ENCODE measurements around the gene RAB2B.

RAB2B gene

DNA sequence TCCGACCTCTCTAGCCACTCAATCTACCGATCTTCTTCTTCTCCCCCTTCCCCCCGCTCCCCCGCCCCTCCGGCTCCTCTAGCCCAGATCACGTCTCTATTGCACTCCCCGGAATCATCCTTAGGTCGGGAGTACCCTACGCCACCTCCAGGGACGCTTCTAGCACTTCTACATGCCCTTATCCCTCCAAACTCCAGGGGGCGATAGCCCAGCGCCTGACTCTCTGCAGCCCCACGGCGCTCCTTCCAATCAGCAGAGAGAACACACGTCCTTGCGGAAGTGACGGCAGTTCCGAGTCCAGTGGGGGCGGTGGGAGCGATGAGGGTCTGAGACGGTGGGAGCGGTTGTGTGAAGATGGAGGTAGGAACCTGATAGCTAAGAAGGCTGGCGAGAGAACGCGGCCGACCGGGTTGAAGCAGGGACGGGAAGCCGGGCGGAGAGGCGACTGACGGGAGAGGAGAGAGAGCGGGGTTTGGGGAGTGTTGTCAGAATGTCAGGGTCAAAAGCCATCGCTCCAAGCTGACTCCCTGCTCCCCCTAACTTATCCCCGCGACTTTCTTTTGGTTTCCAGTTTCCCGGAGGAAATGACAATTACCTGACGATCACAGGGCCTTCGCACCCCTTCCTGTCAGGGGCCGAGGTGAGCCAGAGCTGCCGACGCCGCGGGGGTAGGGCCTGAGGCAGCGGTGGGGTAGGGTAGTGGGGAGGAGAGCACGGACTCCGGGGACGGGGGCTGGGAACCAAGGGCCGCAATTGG lies at the start of gene RAB2B, which contains the start of gene TOX4:
RAB2B (minus strand) TSS at position 35 of the 757 bp plus-strand sequence. CDS start 87 bp downstream, outside the sequence.
TOX4 (plus strand) TSS at position 271 of the 757 bp plus-strand sequence; CDS start at position 355, 84 bp downstream.
- peak; percentile 97 for DNase-seq

DNA sequence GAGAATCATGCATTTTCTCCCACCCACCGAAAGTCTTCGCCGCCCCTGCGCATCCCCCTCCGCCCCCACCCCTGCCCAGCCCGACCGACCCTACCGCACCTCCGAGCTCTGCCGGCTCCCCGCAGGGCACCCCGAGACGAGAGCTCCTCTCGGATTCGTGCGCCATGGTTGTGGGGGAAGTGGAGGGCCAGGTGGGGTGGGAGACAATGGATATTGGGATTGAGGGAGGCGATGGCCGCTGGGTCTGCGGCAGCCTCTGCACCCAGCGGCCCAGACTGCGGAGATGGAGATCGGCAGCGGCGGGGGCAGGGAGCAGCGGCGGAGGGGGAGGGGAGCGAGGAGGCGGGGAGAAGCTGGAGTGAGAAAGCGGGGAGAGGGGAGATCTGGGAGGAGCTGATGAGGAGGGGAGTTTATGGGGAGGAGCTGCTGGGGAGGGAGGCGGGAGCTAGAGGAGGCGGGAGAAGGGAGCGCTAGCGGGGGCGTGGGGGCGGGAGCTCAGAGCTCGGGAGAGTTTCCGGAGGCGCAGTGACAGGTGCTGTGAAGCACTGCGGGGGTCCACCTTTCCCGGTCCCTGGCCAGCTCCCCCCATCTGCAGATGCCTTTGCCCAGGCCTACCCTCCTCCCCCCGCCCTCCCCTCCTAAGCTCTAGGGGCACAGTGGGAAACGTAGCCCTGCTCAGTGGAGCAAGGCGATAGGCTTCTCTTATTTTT lies 49.4 kb upstream of the RAB2B start, which contains the start of gene SALL2:
SALL2 (minus strand) TSS at position 385 of the 710 bp plus-strand sequence; CDS start at position 166, 219 bp downstream.
- DNase-seq: peak; percentile 56

DNA sequence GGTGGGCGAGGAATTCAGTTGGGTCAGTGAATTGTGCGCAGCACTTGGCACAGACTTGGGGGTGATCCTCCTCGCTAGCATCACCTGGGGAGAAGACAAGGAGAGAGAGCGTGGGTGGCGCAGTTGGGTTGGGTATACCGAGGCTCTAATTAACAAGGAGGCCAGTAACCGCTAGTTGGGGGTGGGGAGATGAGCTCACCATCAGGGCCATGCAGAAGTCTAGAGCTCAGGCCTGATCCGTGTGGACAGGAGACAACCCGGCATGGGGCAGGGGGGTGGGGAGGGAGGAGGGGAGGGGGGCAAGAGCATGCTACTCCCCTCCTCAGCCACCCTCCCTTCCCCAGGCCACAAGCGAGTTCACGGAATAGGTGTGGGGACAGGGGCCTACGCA lies 48.8 kb upstream of the RAB2B start:
- DNase-seq: no peak

DNA sequence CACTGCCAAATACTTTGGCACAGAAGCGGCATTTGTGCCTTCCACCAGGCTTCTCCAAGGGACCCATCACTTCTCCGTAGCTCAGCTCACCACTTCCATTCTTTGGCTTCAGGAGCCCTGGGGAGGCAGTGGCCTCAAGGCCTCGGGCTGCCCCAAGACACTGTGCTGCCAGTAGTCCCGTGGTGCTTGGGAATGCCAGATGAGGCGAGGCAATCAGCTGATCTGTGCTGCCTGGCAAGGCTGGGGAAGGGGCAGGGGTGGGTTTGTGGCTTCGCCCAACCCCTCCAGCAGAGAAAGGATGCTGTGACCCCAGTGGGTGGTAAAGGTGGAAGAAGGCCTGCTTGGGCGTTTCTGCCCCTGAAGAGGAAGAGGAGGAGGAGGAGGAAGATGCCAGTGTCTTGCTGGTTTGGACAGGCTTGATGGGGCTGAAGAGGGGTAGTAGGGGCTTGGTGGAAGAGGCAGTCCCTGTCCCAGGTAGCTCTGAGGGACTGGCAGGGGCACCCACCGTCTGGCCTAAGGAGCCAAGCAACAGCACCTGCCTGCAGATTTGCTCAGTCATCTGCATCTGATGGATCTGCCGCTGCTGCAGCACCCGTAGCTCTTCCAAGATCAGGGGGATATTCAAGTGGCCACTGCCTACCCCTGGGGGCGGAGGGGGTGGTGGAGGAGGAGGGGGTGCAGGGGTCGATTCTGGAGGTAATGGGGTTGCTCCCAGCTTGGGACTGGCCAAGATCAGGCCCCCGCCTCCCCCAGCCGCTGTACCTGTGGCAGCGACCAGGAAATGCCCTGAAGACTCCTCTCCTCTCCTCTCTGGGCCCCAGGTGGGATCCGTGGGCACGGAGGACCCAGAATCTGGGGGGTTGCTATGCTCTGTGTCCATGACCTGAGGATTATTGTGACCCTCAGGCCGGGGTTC lies 48.1 kb upstream of the RAB2B start:
- no peak for DNase-seq

DNA sequence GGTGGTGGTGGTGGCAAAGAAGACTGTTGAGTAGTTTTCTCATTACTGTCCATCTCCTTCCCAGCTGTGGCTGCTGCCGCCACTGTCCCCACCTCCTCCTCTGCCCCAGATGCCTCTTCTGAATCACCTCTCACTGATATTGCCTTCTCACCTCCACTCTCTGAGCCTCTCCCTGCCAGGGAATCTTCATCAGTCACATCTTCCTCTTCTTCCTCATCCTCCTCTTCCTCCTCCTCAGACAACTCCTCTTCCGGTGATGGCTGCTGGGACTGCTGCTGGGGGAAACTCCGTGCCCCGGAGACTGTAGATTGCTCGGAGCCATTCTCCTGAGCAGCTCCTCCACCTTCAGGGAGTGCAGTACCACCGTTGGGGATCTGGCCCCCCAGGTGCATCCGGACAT lies 46.4 kb upstream of the RAB2B start:
- DNase-seq: no peak

DNA sequence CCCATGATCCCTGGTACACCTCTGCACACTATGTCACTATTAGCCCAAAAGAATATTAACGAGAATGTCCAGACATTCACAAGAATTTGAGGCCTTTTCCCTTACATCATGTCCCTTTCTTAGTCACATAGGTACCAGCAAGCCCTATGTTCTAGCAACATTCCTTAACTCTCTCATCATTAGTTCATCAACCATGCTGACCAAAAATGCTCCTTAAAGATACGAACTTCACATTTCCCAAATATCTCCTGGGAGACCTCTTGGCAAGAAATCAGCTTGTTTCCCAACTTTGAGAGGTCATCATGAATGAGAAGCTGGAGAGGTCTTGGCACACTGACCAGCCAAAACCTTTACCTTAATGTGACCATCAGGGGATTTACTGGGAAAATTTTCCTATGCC lies 44.7 kb upstream of the RAB2B start:
- DNase-seq: no peak

DNA sequence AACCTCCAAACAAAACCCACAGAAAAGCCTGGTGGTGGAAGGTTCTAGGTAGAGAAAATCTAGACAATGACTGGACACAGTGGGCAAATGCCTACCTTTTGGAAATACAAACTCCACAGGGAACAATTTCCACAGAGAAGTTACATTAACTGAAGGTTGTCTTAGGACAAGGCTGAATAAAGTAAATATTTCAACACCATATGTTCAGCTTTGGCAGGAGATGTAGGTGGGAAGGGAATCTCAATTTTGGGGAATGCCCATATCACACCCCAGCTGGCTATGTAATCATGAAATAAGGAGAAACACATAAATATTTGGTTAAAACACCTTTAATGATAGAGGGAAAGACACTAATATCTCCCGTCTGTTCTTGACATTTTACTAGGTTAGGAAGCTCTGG lies 44.0 kb upstream of the RAB2B start:
- no peak for DNase-seq

DNA sequence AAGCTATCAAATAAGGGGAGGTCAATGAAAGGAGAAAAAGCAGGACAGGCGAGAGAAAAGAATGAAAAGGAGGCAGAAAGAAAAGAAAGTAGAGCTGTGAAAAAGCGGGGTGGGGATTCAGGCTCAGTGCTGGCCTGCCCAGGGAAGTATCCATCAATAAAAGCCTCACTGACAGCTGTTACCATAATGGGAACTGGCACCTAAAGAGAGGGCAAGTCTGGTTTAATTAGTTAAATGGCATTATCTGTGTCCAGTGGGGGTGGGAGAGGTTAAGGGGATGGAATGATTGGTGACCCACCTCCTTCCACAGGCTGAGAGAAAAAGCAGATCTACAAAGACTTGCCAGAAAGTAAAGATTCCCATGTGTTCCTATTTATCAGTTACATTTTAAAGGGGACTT lies 42.0 kb upstream of the RAB2B start:
- no peak for DNase-seq

DNA sequence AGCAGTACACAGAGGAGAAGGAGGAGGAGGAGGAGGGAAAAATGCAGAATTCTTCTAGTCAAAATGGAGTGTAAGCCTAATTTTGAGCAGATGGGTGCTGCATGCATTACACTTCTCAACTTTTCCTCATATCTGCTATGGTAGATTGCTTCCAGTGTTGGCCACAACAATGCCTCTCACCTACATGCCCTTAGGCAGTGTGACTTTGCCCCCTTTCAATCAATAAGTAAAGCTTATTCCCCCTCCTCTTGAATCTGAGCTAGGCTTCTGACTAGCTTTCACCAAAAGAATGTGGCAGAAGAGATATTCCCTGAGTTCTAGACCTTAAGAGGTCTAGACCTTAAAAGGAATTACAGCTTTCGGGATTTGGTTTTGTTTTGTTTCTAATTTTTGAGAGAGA lies 37.6 kb upstream of the RAB2B start:
- DNase-seq: no peak

DNA sequence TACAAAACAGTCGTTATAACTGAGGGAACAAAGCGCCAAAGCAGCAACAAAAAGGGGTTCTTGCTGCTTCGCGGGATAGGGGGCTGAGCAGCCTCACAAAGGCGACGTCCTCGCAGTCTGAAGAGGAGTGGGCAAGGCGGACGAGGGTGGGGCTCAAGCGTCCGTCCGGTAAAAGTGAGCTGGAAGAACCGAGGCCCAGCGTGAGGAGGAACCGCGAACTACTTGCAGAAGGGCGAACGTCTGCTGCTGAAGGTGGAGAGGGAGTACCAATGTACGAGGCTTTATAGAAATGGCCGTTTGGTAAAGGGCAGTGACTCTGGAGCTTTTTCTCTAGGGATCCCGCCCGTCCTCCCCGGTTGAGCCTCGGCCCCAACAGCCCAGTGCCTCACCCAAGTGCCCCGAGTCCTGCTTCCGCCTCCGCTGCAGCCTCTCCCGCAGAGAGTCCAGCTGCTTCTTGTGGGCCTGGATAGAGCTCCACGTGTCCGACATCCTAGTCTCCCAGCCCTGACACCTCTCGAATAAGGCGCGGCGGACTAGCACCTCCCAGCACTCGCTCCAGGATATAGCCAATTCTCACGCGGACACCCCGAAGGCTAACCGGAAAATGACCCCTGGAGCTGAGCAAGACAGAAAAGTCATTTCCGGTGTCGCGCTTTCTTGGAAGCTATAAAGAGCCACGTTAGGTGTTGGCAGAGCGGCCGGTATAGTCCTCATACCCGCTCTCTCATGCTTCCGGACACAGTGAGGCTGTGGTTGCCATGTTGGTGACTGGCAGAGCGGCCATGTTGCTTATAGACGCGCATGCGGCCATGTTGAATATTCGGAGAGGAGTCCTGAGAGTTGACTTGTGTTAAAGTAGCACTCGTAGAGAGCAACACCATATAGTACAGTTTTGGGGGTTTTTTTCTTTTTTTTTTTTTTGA lies 34.2 kb upstream of the RAB2B start, which contains the start of gene METTL3:
METTL3 (minus strand) TSS at position 606 of the 923 bp plus-strand sequence; CDS start at position 489, 117 bp downstream.
- peak; percentile 96 for DNase-seq

DNA sequence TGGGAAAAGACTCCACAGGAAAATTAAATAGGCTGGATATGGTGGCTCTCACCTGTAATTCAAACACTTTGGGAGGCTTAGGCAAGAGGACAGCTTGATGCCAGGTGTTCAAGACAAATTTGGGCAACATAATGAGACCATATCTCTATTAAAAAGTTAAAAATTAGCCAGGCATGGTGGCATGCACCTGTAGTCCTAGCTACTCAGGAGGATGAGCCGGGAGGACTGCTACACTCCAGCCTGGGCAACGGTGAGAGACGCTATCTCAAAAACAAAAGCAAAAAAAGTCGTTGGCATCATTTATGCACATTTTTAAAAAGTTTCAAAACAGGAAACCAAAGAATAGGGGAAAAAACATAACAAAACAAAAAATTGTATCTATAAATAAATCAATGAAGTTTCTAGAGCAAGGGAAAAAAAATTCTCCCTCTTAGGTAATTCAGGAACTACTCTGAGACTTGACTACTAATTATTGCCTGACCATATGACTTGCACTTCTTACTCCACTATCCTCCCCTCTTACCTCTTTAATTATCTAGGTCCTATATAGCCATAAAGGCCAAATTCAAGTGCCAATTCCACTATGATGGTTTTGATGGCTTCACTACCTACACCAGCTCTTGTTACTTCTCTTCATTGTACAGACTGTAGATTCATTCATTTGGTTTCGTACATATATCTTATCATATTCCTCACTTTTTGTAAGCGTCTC lies 32.8 kb upstream of the RAB2B start:
- no peak for DNase-seq

DNA sequence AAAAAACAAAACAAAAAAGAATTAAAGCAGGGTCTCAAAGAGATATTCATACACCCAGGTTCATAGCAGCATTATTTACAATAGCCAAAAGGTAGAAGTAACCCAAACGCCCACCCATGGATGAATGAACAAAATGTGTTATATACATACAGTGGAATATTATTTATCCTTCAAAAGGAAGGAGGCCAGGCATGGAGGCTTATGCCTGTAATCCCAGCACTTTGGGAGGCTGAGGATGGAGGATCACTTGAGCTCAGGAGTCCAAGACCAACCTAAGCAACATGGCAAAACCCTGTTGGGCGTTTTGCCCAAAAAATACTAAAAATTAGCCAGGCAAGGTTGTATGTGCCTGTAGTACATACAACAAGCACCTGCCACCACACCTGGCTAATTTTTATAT lies 29.8 kb upstream of the RAB2B start:
- no peak for DNase-seq

DNA sequence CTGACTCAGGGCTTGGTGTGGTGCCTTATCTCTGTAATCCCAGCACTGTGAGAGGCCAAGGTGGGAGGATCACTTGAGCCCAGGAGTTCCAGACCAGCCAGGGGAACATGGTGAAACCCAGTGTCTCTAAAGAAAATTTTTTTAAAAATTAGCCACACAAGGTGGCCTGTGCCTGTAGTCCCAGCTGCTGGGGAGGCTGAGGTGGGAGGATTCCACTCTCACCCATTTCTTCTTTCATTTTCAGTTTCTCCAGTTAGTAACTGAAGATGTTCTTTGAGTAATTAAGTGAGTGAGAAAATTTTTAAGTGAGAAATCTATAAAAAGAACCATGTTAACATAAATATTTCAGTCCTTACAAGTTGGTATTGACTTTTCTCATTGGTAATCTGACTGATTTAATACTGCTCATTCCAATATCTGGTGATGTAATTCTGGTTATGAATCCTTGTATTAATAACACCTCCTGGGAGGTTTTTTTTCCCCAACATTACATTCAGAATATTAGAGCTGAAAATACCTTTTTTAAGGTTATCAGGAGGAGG lies 28.3 kb upstream of the RAB2B start:
- DNase-seq: no peak

DNA sequence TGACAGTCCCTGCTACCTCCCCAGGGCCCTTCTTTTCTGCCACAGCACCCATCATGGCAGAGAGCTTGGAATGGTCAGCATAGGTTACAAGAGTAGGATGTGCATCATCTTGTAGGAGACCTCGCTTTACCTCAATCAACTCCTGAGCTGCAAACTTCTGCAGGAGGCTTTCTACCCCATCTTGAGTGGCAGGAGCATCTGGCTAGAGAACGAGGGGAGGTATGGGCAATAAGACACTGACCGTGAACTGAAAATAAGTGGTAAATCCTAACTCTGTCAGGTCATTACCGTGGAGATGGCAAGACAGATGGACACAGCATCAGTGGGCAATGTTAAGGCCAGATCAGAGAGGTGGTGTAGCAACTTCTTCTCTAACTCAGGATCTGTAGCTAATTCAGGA lies 26.6 kb upstream of the RAB2B start:
- DNase-seq: no peak

DNA sequence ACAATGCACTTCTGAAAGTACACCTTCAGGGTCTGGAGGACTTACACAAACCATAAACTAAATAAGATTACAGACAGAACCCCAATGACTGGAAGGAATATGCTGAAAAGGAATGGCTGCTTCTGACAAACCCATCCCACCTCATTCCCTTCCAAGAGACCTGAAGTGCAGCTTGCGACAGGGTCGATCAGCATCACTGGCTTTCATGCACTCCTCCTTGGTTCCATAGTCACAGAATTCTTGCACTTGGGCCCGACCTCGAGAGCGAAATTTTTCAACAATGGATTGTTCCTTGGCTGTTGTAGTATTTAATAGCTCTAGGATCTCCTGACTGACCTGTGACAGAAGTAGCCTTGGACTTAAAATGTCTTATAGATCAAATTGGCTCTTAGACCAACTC lies 24.8 kb upstream of the RAB2B start:
- DNase-seq: no peak

DNA sequence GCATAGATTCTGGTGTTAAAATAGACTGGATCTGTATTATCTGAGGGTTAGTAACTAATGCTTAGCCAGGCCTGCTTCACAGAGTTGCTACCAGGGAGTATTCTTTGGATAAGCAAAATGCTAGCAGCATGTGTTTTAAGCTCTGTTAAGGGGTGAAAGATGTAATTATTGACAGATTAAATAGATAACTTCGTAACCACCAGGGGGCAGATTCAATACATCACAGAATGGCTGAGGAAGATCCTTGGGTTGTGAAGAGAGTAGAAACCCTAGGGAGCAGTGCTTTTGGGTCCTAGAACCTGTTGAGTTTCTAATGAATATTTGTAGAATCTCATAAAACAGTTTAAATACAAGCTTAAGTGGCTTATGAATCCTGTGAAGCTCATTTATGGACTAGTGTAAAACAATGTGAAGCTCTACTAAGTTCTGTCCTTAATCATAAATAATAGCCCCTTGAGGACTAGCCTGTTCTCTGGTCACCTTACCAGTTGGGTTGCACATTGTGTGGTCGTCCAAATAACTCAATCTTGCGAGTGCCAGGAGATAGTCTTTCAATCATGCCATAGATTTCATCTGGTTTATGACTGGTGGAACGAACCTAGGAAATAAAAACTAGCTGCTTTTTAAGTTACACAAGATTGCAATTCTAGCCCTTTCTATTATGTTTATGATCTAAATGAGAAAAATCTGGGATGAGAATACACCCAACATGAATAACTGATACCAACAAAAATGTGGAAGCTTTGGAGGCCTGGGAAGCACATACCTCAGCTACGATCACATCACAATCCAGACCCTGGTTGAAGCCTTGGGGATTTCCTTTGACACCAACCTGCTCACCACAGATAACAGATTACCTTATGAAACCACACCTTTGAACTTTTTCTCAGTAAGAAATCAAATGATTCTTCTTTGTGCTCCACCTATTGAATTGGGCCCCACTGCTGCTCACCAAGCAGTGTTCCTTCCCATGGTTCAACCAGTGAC lies 22.1 kb upstream of the RAB2B start:
- no peak for DNase-seq

DNA sequence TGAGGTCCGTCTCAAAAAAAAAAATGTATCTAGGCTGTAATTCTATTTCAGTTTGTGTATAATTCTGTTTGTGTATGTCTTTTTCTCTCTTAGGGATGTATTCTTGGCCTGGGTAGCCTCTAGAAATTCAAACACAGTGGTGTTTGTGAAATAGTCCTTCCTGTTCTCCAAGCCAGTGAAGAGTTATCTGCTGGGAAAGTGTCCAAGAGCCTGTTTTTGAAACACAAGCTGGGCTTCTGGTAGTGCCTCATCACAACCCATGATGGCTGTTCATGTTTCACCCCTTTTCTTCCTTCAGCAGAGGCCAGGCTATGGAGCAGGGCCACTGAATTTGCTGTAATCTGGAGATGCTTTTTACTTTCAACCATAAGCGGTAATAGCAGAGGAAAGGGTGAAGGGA lies 19.7 kb upstream of the RAB2B start:
- DNase-seq: no peak

DNA sequence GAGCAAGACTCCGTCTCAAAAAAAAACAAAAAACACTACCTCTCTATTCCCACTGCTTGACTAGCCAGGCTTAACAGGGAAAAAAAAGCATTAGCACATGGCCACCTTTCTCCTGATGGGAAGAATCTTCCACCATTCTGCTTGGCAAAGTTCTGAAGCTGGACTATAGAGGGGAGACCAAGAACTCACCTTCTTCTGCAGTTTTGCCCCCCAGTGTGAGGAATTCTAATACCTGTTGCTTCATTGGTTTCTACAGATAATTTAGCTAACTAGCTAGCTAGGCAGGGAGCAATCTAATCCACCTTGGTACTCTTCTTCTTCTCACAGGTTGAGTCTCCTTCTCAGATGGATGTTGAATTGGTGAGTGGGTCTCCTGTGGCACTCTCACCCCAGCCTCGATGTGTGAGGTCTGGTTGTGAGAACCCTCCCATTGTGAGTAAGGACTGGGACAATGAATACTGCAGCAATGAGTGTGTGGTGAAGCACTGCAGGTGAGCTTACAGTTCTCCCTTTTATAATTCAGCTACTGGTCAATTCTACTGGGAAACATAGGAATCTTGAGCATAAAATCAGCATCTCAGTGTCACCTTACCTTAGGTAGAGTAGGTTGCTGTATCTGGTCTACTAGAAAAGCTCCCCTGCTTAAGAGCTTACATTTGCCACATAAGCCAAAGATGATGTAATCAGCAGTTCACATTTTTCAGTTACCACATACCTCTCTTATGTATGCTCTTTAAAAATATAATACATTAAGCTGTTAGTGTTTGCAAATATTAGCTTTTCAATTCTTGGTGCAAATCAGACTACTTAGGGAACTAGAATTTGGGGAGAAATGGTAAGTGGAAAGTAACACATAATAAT lies 18.4 kb upstream of the RAB2B start:
- no peak for DNase-seq
